Measurements from ENCODE around the gene RAB25.
"Not testable (repeated sequence)": the region's sequence is repeated elsewhere in the genome, so short reads cannot be mapped to it uniquely, and the experiment has no call there.

Gene RAB25

GRCh38 chr1:156026588-156026987 is 34.4 kb upstream of the RAB25 start:
- Histone ChIP-seq H3K4me1 (peaks cover 4% of the 10 kb centered on the region), H3K27me3 (ENCODE audit: control insufficient read depth, insufficient read depth, low read length) (no peaks in the 10 kb centered on the region), H3K36me3 (ENCODE audit: control insufficient read depth, insufficient read depth, low read length) (no peaks in the 10 kb centered on the region), H3K9ac (no peak overlapping the region), H2AFZ (no peak overlapping the region), H3K79me2 (no peaks in the 10 kb centered on the region), H3K4me3 (ENCODE audit: low read depth, low read length) (no peak overlapping the region), H3K9me3 (ENCODE audit: control insufficient read depth, low read length) (no peaks in the 10 kb centered on the region), H3K27ac (no peak overlapping the region), H3K4me2 (ENCODE audit: low read length) (no peak overlapping the region)
- TF ChIP-seq CTCF (IDR thresholded peaks at IDR 0.05), result no peak

GRCh38 chr1:156033011-156033410 is 27.9 kb upstream of the RAB25 start:
- no peak for TF ChIP-seq CTCF (IDR thresholded peaks at IDR 0.05)
- Histone ChIP-seq H2AFZ (no peak overlapping the region), H3K9ac (no peak overlapping the region), H3K9me3 (ENCODE audit: control insufficient read depth, low read length) (no peaks in the 10 kb centered on the region), H3K4me3 (ENCODE audit: low read depth, low read length) (no peak overlapping the region), H3K4me1 (no peaks in the 10 kb centered on the region), H3K27ac (no peak overlapping the region), H3K36me3 (ENCODE audit: control insufficient read depth, insufficient read depth, low read length) (no peaks in the 10 kb centered on the region), H3K4me2 (ENCODE audit: low read length) (no peak overlapping the region), H3K79me2 (no peaks in the 10 kb centered on the region), H3K27me3 (ENCODE audit: control insufficient read depth, insufficient read depth, low read length) (no peaks in the 10 kb centered on the region)

- not testable (repeated sequence) for H3K4me1 ChIP-seq; H3K9ac ChIP-seq; H3K4me3 ChIP-seq (ENCODE audit: low read depth, low read length); H3K27me3 ChIP-seq (ENCODE audit: control insufficient read depth, insufficient read depth, low read length); H3K9me3 ChIP-seq (ENCODE audit: control insufficient read depth, low read length); H3K27ac ChIP-seq; H3K36me3 ChIP-seq (ENCODE audit: control insufficient read depth, insufficient read depth, low read length); H3K79me2 ChIP-seq; H3K4me2 ChIP-seq (ENCODE audit: low read length); H2AFZ ChIP-seq
These were observed 26.0 kb upstream of the RAB25 start for GRCh38 chr1:156034991-156035390.

GRCh38 chr1:156042828-156043227 is 18.1 kb upstream of the RAB25 start:
- Histone ChIP-seq H3K9ac (no peak overlapping the region), H3K27ac (no peak overlapping the region), H3K36me3 (ENCODE audit: control insufficient read depth, insufficient read depth, low read length) (no peaks in the 10 kb centered on the region), H3K79me2 (no peaks in the 10 kb centered on the region), H3K4me2 (ENCODE audit: low read length) (no peak overlapping the region), H3K27me3 (ENCODE audit: control insufficient read depth, insufficient read depth, low read length) (no peaks in the 10 kb centered on the region), H2AFZ (no peak overlapping the region), H3K9me3 (ENCODE audit: control insufficient read depth, low read length) (no peaks in the 10 kb centered on the region), H3K4me1 (peaks cover 7% of the 10 kb centered on the region), H3K4me3 (ENCODE audit: low read depth, low read length) (no peak overlapping the region)
- no peak for TF ChIP-seq CTCF (IDR thresholded peaks at IDR 0.05)

GRCh38 chr1:156045076-156045475 is 15.9 kb upstream of the RAB25 start:
- H3K4me3 ChIP-seq (ENCODE audit: low read depth, low read length), result no peak overlapping the region
- H3K9ac ChIP-seq, result no peak overlapping the region
- no peak overlapping the region for H3K27ac ChIP-seq
- no peak for TF ChIP-seq CTCF (IDR thresholded peaks at IDR 0.05)
- no peaks in the 10 kb centered on the region for H3K36me3 ChIP-seq (ENCODE audit: control insufficient read depth, insufficient read depth, low read length)
- H2AFZ ChIP-seq, result no peak overlapping the region
- H3K4me1 ChIP-seq, result peaks cover 7% of the 10 kb centered on the region
- no peaks in the 10 kb centered on the region for H3K79me2 ChIP-seq
- no peaks in the 10 kb centered on the region for H3K27me3 ChIP-seq (ENCODE audit: control insufficient read depth, insufficient read depth, low read length)
- H3K9me3 ChIP-seq (ENCODE audit: control insufficient read depth, low read length), result no peaks in the 10 kb centered on the region
- peak overlapping the region; percentile 32 for H3K4me2 ChIP-seq (ENCODE audit: low read length)
